H1 (cell line): ENCODE data around the gene HSPA1B. TPM values are rescaled to one million over a fixed set of nuclear protein-coding genes. Genes with fewer than 3 reads are reported as not detected.

Source experiments
- CTCF ChIA-PET: fragments of 300-600 bp; sonication (Branson Sonifier 250); formaldehyde crosslinking; loops from one replicate; lab custom pipeline; 2021; ENCODE audit not compliant: partially characterized antibody; lab: Charles Lee
- POLR2A ChIA-PET: fragments of 300-600 bp; sonication (Branson Sonifier 250); formaldehyde crosslinking; loops from one replicate; lab custom pipeline; 2021; ENCODE audit warnings: inconsistent platforms; ENCODE audit not compliant: partially characterized antibody; lab: Charles Lee
- DNase-seq, 2 experiments: peaks; one replicate each; pipeline versions ENCODE4 v3.0.0 to v3.0.0-alpha.2; 2010 to 2022; ENCODE audit warnings: low spot score in 2 of 2, low read depth in 1 of 2, mixed read lengths in 1 of 2
- FAIRE-seq: peaks from 2 replicates; lab custom pipeline; 2011; peaks lifted over from hg19 to GRCh38; lab: Jason Lieb, UNC
- H2AFZ ChIP-seq: 2 replicates; pipeline ENCODE4 v1.8.1; 2012; ENCODE audit warnings: low read length, inconsistent platforms
- H2AK5ac ChIP-seq: 2 replicates; pipeline ENCODE4 v1.6.1; 2013; ENCODE audit warnings: low read depth, low read length
- H2BK120ac ChIP-seq: replicated peaks from 2 replicates; pipeline ENCODE3; 2013; ENCODE audit warnings: low read depth, low read length, inconsistent platforms
- H2BK12ac ChIP-seq: 2 replicates; pipeline ENCODE4 v1.6.1; 2013; ENCODE audit warnings: low read depth, low read length
- H2BK15ac ChIP-seq: 2 replicates; pipeline ENCODE4 v1.6.1; 2013; ENCODE audit warnings: low read length
- H2BK20ac ChIP-seq: 2 replicates; pipeline ENCODE4 v1.6.1; 2013; ENCODE audit warnings: low read length
- H2BK5ac ChIP-seq: 2 replicates; pipeline ENCODE4 v1.6.1; 2013; ENCODE audit warnings: low read depth, low read length
- H3K14ac ChIP-seq: 2 replicates; pipeline ENCODE4 v1.6.1; 2013; ENCODE audit warnings: inconsistent platforms; ENCODE audit not compliant: insufficient read length
- H3K18ac ChIP-seq: 2 replicates; pipeline ENCODE4 v1.6.1; 2013; ENCODE audit warnings: low read length; ENCODE audit errors: extremely low read depth
- H3K23ac ChIP-seq: 2 replicates; pipeline ENCODE4 v1.6.1; 2013; ENCODE audit warnings: inconsistent platforms; ENCODE audit not compliant: insufficient read length
- H3K23me2 ChIP-seq: 2 replicates; pipeline ENCODE4 v1.6.1; 2013; ENCODE audit warnings: low read depth, low read length
- H3K27ac ChIP-seq: 2 replicates; pipeline ENCODE4 v1.6.1; 2011; ENCODE audit warnings: low read depth, low read length, inconsistent platforms
- H3K27me3 ChIP-seq, 4 experiments: replicated peaks in 1 of 4; 1 replicate in 1 of 4; 2 replicates in 3 of 4; pipeline versions ENCODE4 v1.6.1 to v1.8.1; 2011 to 2013; ENCODE audit warnings: low read length in 3 of 4, mild to moderate bottlenecking in 3 of 4, inconsistent platforms in 2 of 4, mixed read lengths in 2 of 4, moderate library complexity in 1 of 4; ENCODE audit not compliant: control insufficient read depth in 3 of 4, insufficient read depth in 3 of 4; ENCODE audit errors: extremely low read depth in 1 of 4
- H3K36me3 ChIP-seq, 4 experiments: 2 replicates each; pipeline versions ENCODE4 v1.6.1 to v1.8.1; 2011 to 2013; ENCODE audit warnings: mild to moderate bottlenecking in 4 of 4, low read length in 3 of 4, moderate library complexity in 2 of 4, control low read depth in 1 of 4, inconsistent platforms in 1 of 4; ENCODE audit not compliant: insufficient read depth in 4 of 4, control insufficient read depth in 2 of 4
- H3K4ac ChIP-seq: replicated peaks from 2 replicates; pipeline ENCODE3; 2013; ENCODE audit warnings: low read length, low read depth, mixed read lengths, inconsistent platforms; ENCODE audit not compliant: insufficient read length
- H3K4me1 ChIP-seq, 4 experiments: replicated peaks in 1 of 4; 1 replicate in 1 of 4; 2 replicates in 3 of 4; pipeline versions ENCODE4 v1.6.1 to v1.8.1; 2011 to 2013; ENCODE audit warnings: low read length in 3 of 4, inconsistent platforms in 2 of 4, mixed read lengths in 1 of 4; ENCODE audit not compliant: insufficient read depth in 4 of 4, control insufficient read depth in 3 of 4
- H3K4me2 ChIP-seq, 2 experiments: 2 replicates each; pipeline versions ENCODE4 v1.6.1 to v1.8.1; 2011 to 2013; ENCODE audit warnings: low read depth in 2 of 2, low read length in 2 of 2, control low read depth in 1 of 2, inconsistent platforms in 1 of 2, mild to moderate bottlenecking in 1 of 2; ENCODE audit not compliant: insufficient read depth in 1 of 2
- H3K4me3 ChIP-seq, 4 experiments: fragments of 200-600, 300-600 bp in 1 of 4; sonication (generic), shearing (Covaris generic), sonication (Bioruptor Twin) in 1 of 4; 2 replicates each; pipeline versions ENCODE4 v1.5.1 to v1.8.1; 2011 to 2016; ENCODE audit warnings: low read length in 4 of 4, low read depth in 3 of 4, control low read depth in 2 of 4, inconsistent platforms in 2 of 4, mild to moderate bottlenecking in 2 of 4, mixed read lengths in 1 of 4, moderate library complexity in 1 of 4; ENCODE audit not compliant: insufficient read depth in 2 of 4; ENCODE audit errors: extremely low read depth in 1 of 4
- H3K56ac ChIP-seq: replicated peaks from 2 replicates; pipeline ENCODE3; 2013; ENCODE audit warnings: low read depth, mild to moderate bottlenecking, mixed read lengths, low read length, inconsistent platforms; ENCODE audit not compliant: insufficient read length
- H3K79me1 ChIP-seq: 2 replicates; pipeline ENCODE4 v1.6.1; 2013; ENCODE audit warnings: low read depth, low read length, control low read depth
- H3K79me2 ChIP-seq, 2 experiments: 2 replicates each; pipeline versions ENCODE4 v1.6.1 to v1.8.1; 2012 to 2013; ENCODE audit warnings: low read length in 2 of 2, mild to moderate bottlenecking in 2 of 2, inconsistent platforms in 1 of 2; ENCODE audit not compliant: insufficient read depth in 2 of 2, control insufficient read depth in 1 of 2
- H3K9ac ChIP-seq, 4 experiments: replicated peaks in 1 of 4; 1 replicate in 1 of 4; 2 replicates in 3 of 4; pipeline versions ENCODE4 v1.6.1 to v1.8.1; 2011 to 2013; ENCODE audit warnings: low read depth in 3 of 4, low read length in 3 of 4, control low read depth in 2 of 4, mild to moderate bottlenecking in 2 of 4, moderate library complexity in 2 of 4, inconsistent platforms in 1 of 4; ENCODE audit errors: extremely low read depth in 1 of 4
- H3K9me3 ChIP-seq, 2 experiments: 2 replicates each; pipeline versions ENCODE4 v1.6.1 to v1.8.1; 2012 to 2013; ENCODE audit warnings: mild to moderate bottlenecking in 2 of 2, moderate library complexity in 2 of 2, control low read depth in 1 of 2, inconsistent platforms in 1 of 2, low read depth in 1 of 2, low read length in 1 of 2, mixed read lengths in 1 of 2; ENCODE audit not compliant: insufficient read depth in 2 of 2
- H4K20me1 ChIP-seq, 2 experiments: replicated peaks in 1 of 2; 2 replicates each; pipeline versions ENCODE3 to v1.8.1; 2011 to 2013; ENCODE audit warnings: inconsistent platforms in 2 of 2, low read length in 2 of 2, mild to moderate bottlenecking in 1 of 2; ENCODE audit not compliant: insufficient read depth in 2 of 2, control insufficient read depth in 1 of 2
- H4K5ac ChIP-seq: 2 replicates; pipeline ENCODE4 v1.6.1; 2013; ENCODE audit warnings: low read length, low read depth, mixed read lengths, inconsistent platforms; ENCODE audit not compliant: insufficient read length
- H4K8ac ChIP-seq: 2 replicates; pipeline ENCODE4 v1.8.0; 2013; ENCODE audit warnings: mild to moderate bottlenecking, moderate library complexity, low read length, inconsistent platforms; ENCODE audit not compliant: insufficient read depth; ENCODE audit errors: extremely low read depth
- H4K91ac ChIP-seq: replicated peaks from 2 replicates; pipeline ENCODE3; 2013; ENCODE audit warnings: low read length, mixed read lengths, inconsistent platforms; ENCODE audit not compliant: insufficient read length
- FOSL1 ChIP-seq: IDR thresholded peaks from 2 replicates; pipeline ENCODE4 v1.6.1; 2011; ENCODE audit warnings: mild to moderate bottlenecking, low read depth, low read length, moderate library complexity; ENCODE audit not compliant: insufficient read depth
- KDM1A ChIP-seq: fragments of 200-600, 300-600 bp; sonication (generic); IDR thresholded peaks from 2 replicates; pipeline ENCODE4 v1.7.1; 2016; ENCODE audit warnings: mild to moderate bottlenecking, low read length, borderline replicate concordance
- SP2 ChIP-seq: IDR thresholded peaks from 2 replicates; pipeline ENCODE4 v1.6.1; 2012; ENCODE audit warnings: mild to moderate bottlenecking, low read length, inconsistent platforms
- WGBS, 2 experiments: shearing (Covaris generic) in 1 of 2; methylation state at CpG; one replicate each; pipeline versions ENCODE4 v1.1.6 to v1.1.7; 2013 to 2015; ENCODE audit warnings: low lambda C conversion rate in 2 of 2, mixed read lengths in 2 of 2, inconsistent platforms in 1 of 2, low coverage in 1 of 2, missing lambda C conversion rate in 1 of 2; ENCODE audit not compliant: insufficient replicate concordance in 2 of 2, insufficient coverage in 1 of 2, insufficient read length in 1 of 2; ENCODE audit errors: extremely low coverage in 1 of 2, missing lambda C conversion rate in 1 of 2; 5-methylcytosine and 5-hydroxymethylcytosine counted together
- polyA plus RNA-seq, 7 experiments: library from polyadenylated mRNA; depleted of rRNA in 3 of 7; stranded (reverse) in 5 of 7; unstranded in 2 of 7; fragments of >200 nt in 5 of 7; fragments of 200-250 nt in 2 of 7; gene quantifications; 1 replicate in 5 of 7; 2 replicates in 1 of 7; 4 replicates in 1 of 7; pipeline versions ENCODE4 v1.2.1 to v1.2.3, GENCODE V29; 2011 to 2013; ENCODE audit warnings: missing spikeins in 2 of 7, mixed read lengths in 2 of 7
- total RNA-seq: library from RNA; stranded (reverse); fragmentation: NEBNext Ultra II Directional; extraction: Animal tissue kit (Norgen Biotek cat#: 25700); gene quantifications from 2 replicates; pipeline ENCODE4 v1.2.1, GENCODE V29; 2021
- TF ChIP-seq, protein P1 (sequence below): IDR thresholded peaks from 2 replicates; pipeline ENCODE4 v1.6.1; 2012; ENCODE audit warnings: inconsistent platforms

HSPA1B gene
- total and polyA plus RNA-seq, 2 of the 8 experiments (the other 6 are each of a cell fraction or from before 2014, with no cell fraction given) = 36.6 to 76.6 TPM

DNA sequence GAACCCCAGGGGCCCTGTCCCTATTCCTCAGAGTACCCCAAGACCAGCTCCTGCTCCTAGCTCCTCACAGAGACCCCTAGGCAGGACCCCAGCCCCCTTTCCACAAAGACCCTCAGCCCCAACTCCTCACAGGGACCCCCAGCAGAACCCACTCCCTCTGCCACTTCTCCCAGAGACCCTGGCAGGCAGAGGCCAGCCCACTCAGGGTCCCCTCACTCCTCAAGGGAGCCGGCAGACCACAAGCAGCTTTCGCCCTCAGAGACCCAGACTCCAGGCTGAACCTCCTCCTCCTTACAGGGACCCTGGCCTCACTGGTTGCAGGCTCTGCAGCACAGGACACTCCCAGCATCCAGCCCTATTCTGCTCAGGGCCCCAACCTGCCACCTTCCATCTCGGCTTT is 50.7 kb downstream of the HSPA1B start:
- no peaks in the 10 kb centered on the region for H3K79me2 ChIP-seq
- H2BK5ac ChIP-seq = no peak overlapping the region
- no peak overlapping the region for H3K4ac ChIP-seq
- FAIRE-seq = no peak
- no peaks in the 10 kb centered on the region for H3K27me3 ChIP-seq
- peak overlapping the region; percentile 52 to 58; a peak in 3 of 4 replicates for H3K4me2 ChIP-seq
- no peak overlapping the region for H3K56ac ChIP-seq
- H3K23ac ChIP-seq = no peak overlapping the region
- H4K5ac ChIP-seq = no peak overlapping the region
- no peak for DNase-seq
- peak overlapping the region; percentile 48; the same call in 1 of the 2 replicates for H3K18ac ChIP-seq
- H3K9ac ChIP-seq = no peak overlapping the region
- no peak overlapping the region for H3K14ac ChIP-seq
- POLR2A ChIA-PET = interaction anchor here (0.6 to 5.6 kb wide), 8 partner anchors 8 to 82 kb away, joined by 3 to 47 read pairs (median 4); partner anchors contain the start of genes HSPA1B, NEU1 and VARS1
- H3K36me3 ChIP-seq = peaks cover 15 to 34% (median 29%) of the 10 kb centered on the region in 4 experiments
- peaks cover 0 to 11% (median 0%) of the 10 kb centered on the region in 4 experiments; a peak in 1 of 7 replicates for H3K4me1 ChIP-seq
- no peak overlapping the region for H2BK15ac ChIP-seq
- H2BK120ac ChIP-seq = no peak overlapping the region
- WGBS, 2 experiments = 94% methylated on average over 2 of the region's 3 CpGs; no CpG with 5 or more reads in 1 of the 2 experiments
- no peaks in the 10 kb centered on the region; the same call in 1 of the 2 replicates for H3K79me1 ChIP-seq
- H2AFZ ChIP-seq = no peak overlapping the region
- no peaks in the 10 kb centered on the region for H3K9me3 ChIP-seq
- no peak overlapping the region for H2AK5ac ChIP-seq
- no peak overlapping the region for H4K91ac ChIP-seq
- no peak overlapping the region for H2BK20ac ChIP-seq
- no peak for TF ChIP-seq FOSL1
- no peak for TF ChIP-seq SP2
- no peak for TF ChIP-seq KDM1A
- TF ChIP-seq, protein P1, sequence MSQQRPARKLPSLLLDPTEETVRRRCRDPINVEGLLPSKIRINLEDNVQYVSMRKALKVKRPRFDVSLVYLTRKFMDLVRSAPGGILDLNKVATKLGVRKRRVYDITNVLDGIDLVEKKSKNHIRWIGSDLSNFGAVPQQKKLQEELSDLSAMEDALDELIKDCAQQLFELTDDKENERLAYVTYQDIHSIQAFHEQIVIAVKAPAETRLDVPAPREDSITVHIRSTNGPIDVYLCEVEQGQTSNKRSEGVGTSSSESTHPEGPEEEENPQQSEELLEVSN = no peak
- H3K23me2 ChIP-seq = no peaks in the 10 kb centered on the region
- peak overlapping the region; percentile 39; the same call in 1 of the 2 replicates for H2BK12ac ChIP-seq
- CTCF ChIA-PET = interaction anchor here (0.6 to 8.1 kb wide), 4 partner anchors 10 to 87 kb away, joined by 3 to 59 read pairs (median 3); no protein-coding TSS in a partner anchor
- no peak overlapping the region for H4K8ac ChIP-seq
- peak overlapping the region in 1 of 4 experiments; percentile 46; a peak in 2 of 8 replicates for H3K4me3 ChIP-seq
- H4K20me1 ChIP-seq = peaks cover 2 to 11% of the 10 kb centered on the region in 2 experiments
- H3K27ac ChIP-seq = no peak overlapping the region
